Activated CD4-positive, alpha-beta T cell treated with anti-CD3 and anti-CD28 coated beads for 36 hours (primary cell): ENCODE data around the gene STIL. TPM values are rescaled to one million over a fixed set of nuclear protein-coding genes. Genes with fewer than 3 reads are reported as not detected.

Source experiments
- ATAC-seq: fragments of 200-7000 bp; cut with Tn5 transposase; one replicate; pipeline ENCODE4 v1.10.0; 2021; ENCODE audit warnings: mild to moderate bottlenecking, moderate library complexity
- CTCF ChIA-PET: fragments of 350-600 bp; sonication (Branson Sonifier 250); formaldehyde crosslinking; loops from one replicate; lab custom pipeline; 2021; ENCODE audit warnings: antibody characterized with exemption; lab: Charles Lee
- POLR2A ChIA-PET: fragments of 350-600 bp; sonication (Branson Sonifier 250); formaldehyde crosslinking; loops from one replicate; lab custom pipeline; 2021; ENCODE audit warnings: antibody characterized with exemption, inconsistent platforms; lab: Charles Lee
- DNase-seq: peaks from one replicate; pipeline ENCODE4 v3.0.0-alpha.2; 2020
- H3K27ac Mint-ChIP-seq: one replicate; pipeline ENCODE4 v1.8.0; 2021; ENCODE audit warnings: mixed read lengths
- H3K27me3 Mint-ChIP-seq: one replicate; pipeline ENCODE4 v1.8.0; 2021; ENCODE audit warnings: mixed read lengths
- H3K36me3 Mint-ChIP-seq: one replicate; pipeline ENCODE4 v1.8.0; 2021; ENCODE audit warnings: low read depth, mixed read lengths
- H3K4me1 Mint-ChIP-seq: one replicate; pipeline ENCODE4 v1.8.0; 2021; ENCODE audit warnings: mixed read lengths
- H3K4me3 Mint-ChIP-seq: one replicate; pipeline ENCODE4 v1.8.0; 2021; ENCODE audit warnings: mild to moderate bottlenecking, moderate library complexity, mixed read lengths
- H3K9me3 Mint-ChIP-seq: one replicate; pipeline ENCODE4 v1.8.0; 2021; ENCODE audit warnings: low read depth, mixed read lengths
- intact Hi-C, 2 experiments: fragments of 100-400 bp; cut with DNase I in 1 of 2; cut with micrococcal nuclease in 1 of 2; formaldehyde crosslinking; loops; one replicate each; pipeline versions ENCODE4 v1.14.2 to v1.15.1; 2022 to 2024; cut with DNase I, micrococcal nuclease
- total RNA-seq, 2 experiments: library from RNA; stranded (reverse); gene quantifications; one replicate each; pipeline ENCODE4 v1.2.3, GENCODE V29; 2021

The STIL gene
- total RNA-seq, 2 experiments from 2014 or later: 33.9 to 36.0 TPM

DNA sequence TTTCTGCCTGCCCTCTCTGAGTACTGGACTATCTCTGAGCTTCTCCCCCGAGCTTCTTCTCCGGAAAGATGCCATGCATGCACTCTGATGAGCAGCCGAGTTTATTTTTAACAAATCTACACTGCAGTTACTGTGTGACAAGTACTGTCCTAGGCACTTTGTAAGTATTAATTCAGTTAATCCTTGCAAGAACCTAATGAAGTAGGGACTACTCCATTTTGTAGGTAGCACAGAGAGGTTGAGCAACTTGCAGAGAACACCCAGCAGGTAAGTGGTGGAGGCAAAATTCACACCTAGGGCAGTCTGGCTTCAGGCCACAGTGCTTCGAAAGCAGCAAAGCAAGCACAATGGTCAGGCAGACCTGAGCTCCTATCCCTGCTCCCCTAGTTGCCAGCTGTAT lies 78.1 kb downstream of the STIL start:
- Mint-ChIP-seq H3K27me3 (peaks cover 52% of the 10 kb centered on the region), H3K36me3 (no peaks in the 10 kb centered on the region), H3K4me1 (peaks cover 20% of the 10 kb centered on the region), H3K4me3 (no peak overlapping the region), H3K9me3 (no peaks in the 10 kb centered on the region), H3K27ac (no peak overlapping the region)
- ChIA-PET CTCF (interaction anchor here (1.3 kb wide), 1 partner anchor 27 kb away, joined by 3 read pairs; no protein-coding TSS in a partner anchor), POLR2A (no interaction called here)
- no peak for ATAC-seq
- no peak for DNase-seq
- intact Hi-C loops: no loop called here

DNA sequence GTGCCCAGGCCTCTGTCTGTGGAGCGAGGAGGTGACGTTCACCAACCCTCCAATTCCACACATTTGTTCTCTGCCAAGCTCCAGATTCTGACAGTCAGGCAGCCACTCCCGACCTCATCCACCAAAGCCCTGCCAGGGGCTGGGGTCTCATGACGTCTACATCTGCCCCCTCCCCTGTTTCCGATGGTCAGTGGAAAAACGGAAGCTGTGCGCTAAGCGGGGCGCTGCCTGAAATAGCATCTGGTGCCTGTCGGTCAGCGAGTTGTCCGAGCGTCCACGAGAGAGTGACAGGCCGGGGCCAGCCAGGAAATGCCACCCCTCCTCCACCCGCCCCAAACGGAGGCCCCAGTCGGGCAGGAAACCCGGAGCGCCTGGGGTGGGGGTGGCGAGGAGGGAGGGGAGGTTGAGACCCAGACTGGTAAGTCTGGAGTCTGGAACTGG lies 78.7 kb downstream of the STIL start:
- Mint-ChIP-seq H3K9me3 (no peaks in the 10 kb centered on the region), H3K4me1 (peaks cover 24% of the 10 kb centered on the region), H3K27ac (no peak overlapping the region), H3K27me3 (peaks cover 56% of the 10 kb centered on the region), H3K4me3 (no peak overlapping the region), H3K36me3 (no peaks in the 10 kb centered on the region)
- CTCF ChIA-PET: interaction anchor here (1.3 kb wide), 1 partner anchor 28 kb away, joined by 3 read pairs; no protein-coding TSS in a partner anchor
- DNase-seq: no peak
- intact Hi-C loops: no loop called here
- POLR2A ChIA-PET: no interaction called here
- ATAC-seq: no peak

DNA sequence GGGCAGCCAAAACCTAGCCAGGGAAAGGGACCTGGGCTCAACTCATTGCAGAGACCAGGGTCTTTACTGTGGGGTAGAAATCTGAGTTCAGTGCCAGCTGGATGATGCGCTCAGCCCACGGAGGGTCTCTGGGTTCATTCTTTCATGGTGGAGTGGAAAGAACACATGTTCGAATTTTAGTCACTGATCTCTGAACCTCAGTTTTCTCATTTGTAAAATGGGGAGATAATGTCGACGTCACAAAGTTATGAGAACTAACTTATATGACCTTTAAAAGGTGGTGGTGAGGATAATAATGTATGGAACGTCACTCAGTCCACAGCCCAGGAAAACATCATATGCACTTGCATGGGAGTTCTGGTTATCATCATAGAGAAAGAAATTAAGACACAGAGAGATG lies 80.8 kb downstream of the STIL start:
- H3K27me3 Mint-ChIP-seq: peaks cover 64% of the 10 kb centered on the region
- intact Hi-C loops: loop anchor here in 1 of 2 experiments (5.0 kb wide), 1 partner anchor 741 kb away; no protein-coding TSS in a partner anchor
- POLR2A ChIA-PET: interaction anchor here (0.7 kb wide), 1 partner anchor 12 kb away, joined by 9 read pairs; no protein-coding TSS in a partner anchor

GRCh38 chr1:47232187-47232874 lies 81.6 kb downstream of the STIL start, which contains the start of gene TAL1:
Gene TAL1 (minus strand): TSS chr1:47232225. CDS start chr1:47225888, 6,337 bp downstream.
- intact Hi-C loops: loop anchor here in 1 of 2 experiments (5.0 kb wide), 1 partner anchor 740 kb away; no protein-coding TSS in a partner anchor
- ATAC-seq: no peak

More for the DNA sequence above, 80.8 kb downstream of the STIL start:
- peaks cover 24% of the 10 kb centered on the region for H3K4me1 Mint-ChIP-seq
- no peaks in the 10 kb centered on the region for H3K9me3 Mint-ChIP-seq
- ATAC-seq: no peak
- no peak for DNase-seq
- H3K36me3 Mint-ChIP-seq: no peaks in the 10 kb centered on the region
- H3K4me3 Mint-ChIP-seq: no peak overlapping the region
- CTCF ChIA-PET: interaction anchor here (0.6 to 1.0 kb wide), 2 partner anchors 29 to 40 kb away, joined by 3 to 5 read pairs; no protein-coding TSS in a partner anchor
- no peak overlapping the region for H3K27ac Mint-ChIP-seq

GRCh38 chr1:47231301-47232186 lies 82.4 kb downstream of the STIL start:
- peak overlapping the region; percentile 73 for H3K4me3 Mint-ChIP-seq
- peak; percentile 28 for ATAC-seq
- peak overlapping the region; percentile 48 for H3K27ac Mint-ChIP-seq
- no peaks in the 10 kb centered on the region for H3K36me3 Mint-ChIP-seq
- peaks cover 73% of the 10 kb centered on the region for H3K27me3 Mint-ChIP-seq
- no peaks in the 10 kb centered on the region for H3K9me3 Mint-ChIP-seq
- peaks cover 24% of the 10 kb centered on the region for H3K4me1 Mint-ChIP-seq
- ChIA-PET CTCF (no interaction called here), POLR2A (no interaction called here)
- peak; percentile 43 for DNase-seq
- intact Hi-C loops: loop anchor here in 1 of 2 experiments (2.0 to 5.0 kb wide), 3 partner anchors 205 to 739 kb away; no protein-coding TSS in a partner anchor

More at GRCh38 chr1:47232187-47232874, 81.6 kb downstream of the STIL start, which contains the start of gene TAL1:
- H3K4me1 Mint-ChIP-seq: peaks cover 24% of the 10 kb centered on the region
- H3K27ac Mint-ChIP-seq: peak within 1 kb of the TSS; percentile 48
- ChIA-PET CTCF (interaction anchor here (0.6 to 1.0 kb wide), 2 partner anchors 30 to 40 kb away, joined by 3 to 5 read pairs; no protein-coding TSS in a partner anchor), POLR2A (interaction anchor here (0.7 kb wide), 1 partner anchor 11 kb away, joined by 9 read pairs; no protein-coding TSS in a partner anchor)
- DNase-seq: no peak
- H3K36me3 Mint-ChIP-seq: no peaks in the 10 kb centered on the region
- H3K4me3 Mint-ChIP-seq: peak within 1 kb of the TSS; percentile 73
- H3K9me3 Mint-ChIP-seq: no peaks in the 10 kb centered on the region
- peaks cover 68% of the 10 kb centered on the region for H3K27me3 Mint-ChIP-seq

- CTCF ChIA-PET: interaction anchor here (0.6 to 1.1 kb wide), 2 partner anchors 37 to 204 kb away, joined by 3 to 4 read pairs; no protein-coding TSS in a partner anchor
- peak overlapping the region; percentile 29 for H3K4me3 Mint-ChIP-seq
- no peak overlapping the region for H3K27ac Mint-ChIP-seq
- no peaks in the 10 kb centered on the region for H3K36me3 Mint-ChIP-seq
- ATAC-seq (peak; percentile 56), DNase-seq (peak; percentile 43)
- H3K27me3 Mint-ChIP-seq: peaks cover 77% of the 10 kb centered on the region
- no peaks in the 10 kb centered on the region for H3K9me3 Mint-ChIP-seq
- POLR2A ChIA-PET: no interaction called here
- intact Hi-C loops: loop anchor here in 1 of 2 experiments (2.0 to 5.0 kb wide), 3 partner anchors 206 to 738 kb away; no protein-coding TSS in a partner anchor
- H3K4me1 Mint-ChIP-seq: peaks cover 26% of the 10 kb centered on the region
Observed at GRCh38 chr1:47230692-47231300, 83.2 kb downstream of the STIL start.

DNA sequence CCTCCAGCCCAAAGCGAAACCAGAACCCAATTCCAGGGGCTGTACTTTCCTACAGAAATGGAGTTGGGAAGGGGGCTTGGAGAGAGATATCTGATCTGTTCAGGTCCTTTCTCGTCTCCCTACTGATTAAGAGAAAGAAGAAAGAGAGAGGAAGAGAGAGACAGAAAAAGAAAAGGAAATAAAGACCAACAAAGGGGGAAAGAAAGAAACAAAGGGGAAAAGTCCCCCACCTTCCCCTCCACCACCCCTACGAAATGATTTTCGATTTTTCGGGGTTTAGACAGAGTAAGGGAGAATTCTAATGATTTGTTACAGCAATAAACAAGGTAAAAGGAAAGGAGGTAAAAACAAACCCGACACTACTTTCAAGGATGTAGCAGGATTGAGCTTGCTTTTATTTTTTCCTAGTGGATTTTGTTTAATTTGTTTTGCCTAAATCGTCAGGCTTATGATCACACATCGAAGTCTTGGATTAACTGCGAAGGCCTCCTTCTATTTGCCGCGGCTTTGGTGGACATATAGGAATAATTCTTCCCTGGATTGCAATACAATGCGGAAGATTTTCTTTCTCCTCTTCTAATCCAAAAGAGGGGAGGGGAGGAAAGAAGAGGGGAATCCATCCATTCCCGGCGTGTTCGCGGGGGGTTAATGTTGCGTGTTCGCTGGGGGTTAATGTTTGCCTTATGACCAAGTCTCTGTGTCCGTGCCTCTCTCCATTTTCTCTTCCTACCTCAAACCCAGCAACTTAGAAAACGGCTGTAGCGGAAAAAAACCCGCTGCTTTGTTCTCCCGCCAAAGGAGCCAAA lies 83.9 kb downstream of the STIL start:
- ChIA-PET CTCF (interaction anchor here (0.6 to 3.1 kb wide), 4 partner anchors 37 to 206 kb away, joined by 3 to 9 read pairs (median 4); no protein-coding TSS in a partner anchor), POLR2A (no interaction called here)
- Mint-ChIP-seq H3K27ac (no peak overlapping the region), H3K4me1 (peaks cover 26% of the 10 kb centered on the region), H3K4me3 (no peak overlapping the region), H3K27me3 (peaks cover 76% of the 10 kb centered on the region), H3K36me3 (no peaks in the 10 kb centered on the region), H3K9me3 (no peaks in the 10 kb centered on the region)
- ATAC-seq (no peak), DNase-seq (no peak)
- intact Hi-C loops: loop anchor here (2.0 to 10.0 kb wide), 4 partner anchors 207 to 738 kb away; no protein-coding TSS in a partner anchor

DNA sequence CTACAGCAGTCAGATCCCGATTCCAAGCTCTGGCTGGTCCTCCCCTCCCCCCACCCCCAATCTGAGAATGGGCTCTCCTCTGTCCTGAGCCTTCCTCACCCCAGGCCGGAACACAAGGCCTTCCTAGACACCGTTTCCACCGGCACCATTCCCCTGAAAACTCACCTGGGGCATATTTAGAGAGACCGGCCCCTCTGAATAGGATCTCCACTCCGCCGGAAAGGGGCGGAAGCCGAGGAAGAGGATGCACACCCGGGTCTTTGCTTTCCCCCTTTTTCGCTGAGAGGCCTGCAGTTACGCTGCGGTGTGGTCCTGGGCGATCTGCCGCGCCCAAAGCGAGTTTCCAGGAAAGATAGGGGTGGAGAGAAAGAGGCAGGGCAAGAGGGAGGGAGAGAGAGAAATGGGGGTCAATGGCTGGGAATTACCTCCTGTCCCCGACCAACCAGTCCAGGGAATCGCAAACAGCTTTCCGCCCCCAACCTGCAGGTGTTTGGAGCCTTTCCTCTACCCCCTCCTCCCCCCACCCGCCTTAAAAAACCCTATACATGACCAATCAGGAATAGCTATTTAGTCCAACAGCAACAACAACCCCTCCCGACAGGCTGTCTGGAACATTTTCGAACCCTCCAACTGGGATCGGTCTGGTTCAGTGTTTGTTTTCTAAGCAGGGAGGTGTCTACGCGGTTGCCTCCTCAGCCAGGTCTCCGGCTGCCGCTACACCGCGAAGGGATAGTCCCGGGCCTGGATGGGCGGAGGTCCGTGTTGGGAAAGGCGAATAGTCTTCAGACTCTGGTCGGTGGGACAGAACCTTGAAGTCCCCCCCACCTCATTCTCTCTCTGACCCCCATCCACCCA lies 84.7 kb downstream of the STIL start:
- no peak overlapping the region for H3K4me3 Mint-ChIP-seq
- H3K9me3 Mint-ChIP-seq: no peaks in the 10 kb centered on the region
- ChIA-PET POLR2A (interaction anchor here (1.0 kb wide), 1 partner anchor 112 kb away, joined by 3 read pairs; no protein-coding TSS in a partner anchor), CTCF (interaction anchor here (0.7 to 3.1 kb wide), 6 partner anchors 34 to 873 kb away, joined by 3 to 9 read pairs (median 3); no protein-coding TSS in a partner anchor)
- H3K4me1 Mint-ChIP-seq: peaks cover 26% of the 10 kb centered on the region
- intact Hi-C loops: loop anchor here in 1 of 2 experiments (10.0 kb wide), 1 partner anchor 216 kb away; no protein-coding TSS in a partner anchor
- H3K27ac Mint-ChIP-seq: no peak overlapping the region
- H3K27me3 Mint-ChIP-seq: peaks cover 72% of the 10 kb centered on the region
- ATAC-seq (no peak), DNase-seq (no peak)
- H3K36me3 Mint-ChIP-seq: no peaks in the 10 kb centered on the region

GRCh38 chr1:47228644-47229030 lies 85.3 kb downstream of the STIL start:
- H3K36me3 Mint-ChIP-seq: no peaks in the 10 kb centered on the region
- CTCF ChIA-PET: interaction anchor here (0.7 to 3.1 kb wide), 5 partner anchors 35 to 874 kb away, joined by 3 to 9 read pairs (median 3); no protein-coding TSS in a partner anchor
- ATAC-seq (no peak), DNase-seq (no peak)
- intact Hi-C loops: loop anchor here in 1 of 2 experiments (10.0 kb wide), 1 partner anchor 216 kb away; no protein-coding TSS in a partner anchor
- H3K27me3 Mint-ChIP-seq: peaks cover 65% of the 10 kb centered on the region
- H3K4me3 Mint-ChIP-seq: no peak overlapping the region
- peaks cover 26% of the 10 kb centered on the region for H3K4me1 Mint-ChIP-seq
- H3K9me3 Mint-ChIP-seq: no peaks in the 10 kb centered on the region
- H3K27ac Mint-ChIP-seq: no peak overlapping the region
- POLR2A ChIA-PET: interaction anchor here (1.0 kb wide), 1 partner anchor 113 kb away, joined by 3 read pairs; no protein-coding TSS in a partner anchor
